ENCODE data around the gene GALNTL6. TPM values are rescaled to one million over a fixed set of nuclear protein-coding genes. Genes with fewer than 3 reads are reported as not detected.
"Not testable (repeated sequence)": the region's sequence is repeated elsewhere in the genome, so short reads cannot be mapped to it uniquely, and the experiment has no call there.

Gene GALNTL6
- total RNA-seq, 1 donor from 2014 or later: 0.10 TPM

DNA sequence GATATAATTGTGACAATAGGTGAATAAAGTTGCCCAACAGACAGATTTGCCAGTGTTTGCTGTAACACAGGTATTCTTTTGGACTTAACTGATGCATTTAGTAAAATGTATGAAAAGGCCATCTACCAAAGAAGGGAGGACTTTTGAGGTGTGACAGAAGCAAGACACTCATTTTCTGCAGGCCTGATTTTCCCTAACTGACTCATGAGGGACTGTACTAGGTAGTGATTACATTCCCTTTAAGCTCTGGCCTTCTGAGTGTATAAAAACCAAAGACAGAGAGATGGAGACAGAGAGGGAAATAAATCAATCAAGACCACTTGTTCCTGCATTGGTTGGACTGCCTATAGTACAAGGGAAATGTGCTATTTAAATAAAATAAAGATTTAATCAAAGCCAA is 1204.6 kb downstream of the GALNTL6 start:
- Mint-ChIP-seq H3K4me1 (ENCODE audit: unreplicated experiment) (peaks cover 11% of the 10 kb centered on the region), H3K27me3 (ENCODE audit: unreplicated experiment) (no peaks in the 10 kb centered on the region), H3K27ac (ENCODE audit: unreplicated experiment) (no peak overlapping the region), H3K9me3 (ENCODE audit: unreplicated experiment) (no peaks in the 10 kb centered on the region), H3K36me3 (ENCODE audit: low read depth, unreplicated experiment) (no peaks in the 10 kb centered on the region), H3K4me3 (ENCODE audit: unreplicated experiment) (no peak overlapping the region)
- TF ChIP-seq, protein P1, sequence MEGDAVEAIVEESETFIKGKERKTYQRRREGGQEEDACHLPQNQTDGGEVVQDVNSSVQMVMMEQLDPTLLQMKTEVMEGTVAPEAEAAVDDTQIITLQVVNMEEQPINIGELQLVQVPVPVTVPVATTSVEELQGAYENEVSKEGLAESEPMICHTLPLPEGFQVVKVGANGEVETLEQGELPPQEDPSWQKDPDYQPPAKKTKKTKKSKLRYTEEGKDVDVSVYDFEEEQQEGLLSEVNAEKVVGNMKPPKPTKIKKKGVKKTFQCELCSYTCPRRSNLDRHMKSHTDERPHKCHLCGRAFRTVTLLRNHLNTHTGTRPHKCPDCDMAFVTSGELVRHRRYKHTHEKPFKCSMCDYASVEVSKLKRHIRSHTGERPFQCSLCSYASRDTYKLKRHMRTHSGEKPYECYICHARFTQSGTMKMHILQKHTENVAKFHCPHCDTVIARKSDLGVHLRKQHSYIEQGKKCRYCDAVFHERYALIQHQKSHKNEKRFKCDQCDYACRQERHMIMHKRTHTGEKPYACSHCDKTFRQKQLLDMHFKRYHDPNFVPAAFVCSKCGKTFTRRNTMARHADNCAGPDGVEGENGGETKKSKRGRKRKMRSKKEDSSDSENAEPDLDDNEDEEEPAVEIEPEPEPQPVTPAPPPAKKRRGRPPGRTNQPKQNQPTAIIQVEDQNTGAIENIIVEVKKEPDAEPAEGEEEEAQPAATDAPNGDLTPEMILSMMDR (IDR thresholded peaks at IDR 0.05; ENCODE audit: unreplicated experiment): no peak
- no peak for DNase-seq (ENCODE audit: low spot score)

DNA sequence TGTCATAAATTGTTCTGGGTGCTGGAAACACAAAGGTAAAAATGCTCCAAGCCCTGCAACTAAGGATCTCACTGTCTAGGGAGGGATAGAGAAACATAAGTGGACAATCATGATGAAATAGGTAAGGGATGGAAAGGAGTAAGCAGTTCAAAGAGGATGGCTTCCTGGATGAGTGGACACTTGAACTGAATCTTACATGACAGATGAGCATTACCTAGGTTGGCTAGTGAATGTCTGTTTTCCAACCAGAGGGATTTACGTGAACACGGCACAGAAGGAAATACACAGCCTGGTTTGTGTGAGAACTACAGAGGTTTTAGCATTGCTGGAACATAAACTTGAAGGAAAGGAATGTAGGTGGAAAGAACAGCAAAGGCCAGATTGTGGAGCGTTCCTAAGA is 1205.2 kb downstream of the GALNTL6 start:
- Mint-ChIP-seq H3K36me3 (ENCODE audit: low read depth, unreplicated experiment) (no peaks in the 10 kb centered on the region), H3K27ac (ENCODE audit: unreplicated experiment) (no peak overlapping the region), H3K27me3 (ENCODE audit: unreplicated experiment) (no peaks in the 10 kb centered on the region), H3K4me3 (ENCODE audit: unreplicated experiment) (no peak overlapping the region), H3K9me3 (ENCODE audit: unreplicated experiment) (no peaks in the 10 kb centered on the region), H3K4me1 (ENCODE audit: unreplicated experiment) (peaks cover 11% of the 10 kb centered on the region)
- no peak for DNase-seq (ENCODE audit: low spot score)
- TF ChIP-seq, protein P1 (IDR thresholded peaks at IDR 0.05; ENCODE audit: unreplicated experiment): no peak

DNA sequence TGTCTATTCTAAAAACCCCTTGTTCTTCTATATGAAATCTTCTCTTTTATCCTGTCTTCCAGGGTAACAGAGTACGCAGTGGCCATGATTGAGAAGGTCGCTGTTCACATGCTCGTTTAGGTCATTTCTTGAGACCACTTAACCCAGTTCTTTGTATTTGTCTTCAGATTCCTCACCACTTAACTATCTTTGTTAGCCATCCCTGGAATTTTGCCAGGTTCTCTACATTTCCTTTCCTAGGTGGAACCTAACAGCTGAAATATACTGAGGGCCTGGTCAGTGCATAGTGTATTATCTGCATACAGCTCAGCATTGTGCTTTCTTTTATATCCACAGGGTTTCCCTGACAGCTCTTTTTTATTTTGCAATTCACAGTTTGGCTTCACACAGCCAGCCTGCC is 1206.5 kb downstream of the GALNTL6 start:
- Mint-ChIP-seq H3K36me3 (ENCODE audit: low read depth, unreplicated experiment) (no peaks in the 10 kb centered on the region), H3K4me3 (ENCODE audit: unreplicated experiment) (no peak overlapping the region), H3K27ac (ENCODE audit: unreplicated experiment) (no peak overlapping the region), H3K4me1 (ENCODE audit: unreplicated experiment) (peaks cover 5% of the 10 kb centered on the region), H3K9me3 (ENCODE audit: unreplicated experiment) (no peaks in the 10 kb centered on the region), H3K27me3 (ENCODE audit: unreplicated experiment) (no peaks in the 10 kb centered on the region)
- no peak for DNase-seq (ENCODE audit: low spot score)
- TF ChIP-seq, protein P1 (IDR thresholded peaks at IDR 0.05; ENCODE audit: unreplicated experiment): no peak

DNA sequence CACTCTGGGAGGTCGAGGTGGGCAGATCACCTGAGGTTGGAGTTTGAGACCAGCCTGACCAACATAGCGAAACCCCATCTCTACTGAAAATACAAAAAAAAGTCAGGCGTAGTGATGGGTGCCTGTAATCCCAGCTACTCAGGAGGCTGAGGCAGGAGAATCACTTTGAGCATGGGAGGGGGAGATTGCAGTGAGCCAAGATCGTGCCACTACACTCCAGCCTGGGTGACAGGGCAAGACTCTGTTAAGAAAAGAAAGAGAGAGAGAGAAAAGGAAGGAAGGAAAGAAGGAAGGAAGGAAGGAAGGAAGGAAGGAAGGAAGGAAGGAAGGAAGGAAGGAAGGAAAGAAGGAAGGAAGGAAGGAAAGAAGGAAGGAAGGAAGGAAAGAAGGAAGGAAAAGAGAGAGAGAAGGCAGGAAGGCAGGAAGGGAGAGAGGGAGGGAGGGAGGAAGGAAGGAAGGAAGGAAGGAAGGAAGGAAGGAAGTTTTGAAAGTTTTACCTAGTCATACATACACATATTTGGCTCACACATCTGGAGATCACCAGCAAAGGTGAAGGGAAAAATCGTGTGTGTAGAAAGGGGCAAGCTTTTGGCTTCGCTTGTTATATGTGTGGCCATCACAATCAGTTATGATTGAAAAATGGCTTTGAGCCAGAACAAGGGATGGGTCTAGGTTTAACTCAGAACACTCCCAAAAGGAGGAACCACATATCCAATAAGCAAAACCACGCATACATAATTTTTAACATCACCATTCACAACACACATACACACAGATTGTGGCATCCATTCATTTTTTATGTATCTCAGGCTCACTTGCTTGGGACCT is 1208.8 kb downstream of the GALNTL6 start:
- not testable (repeated sequence) for H3K4me1 Mint-ChIP-seq (ENCODE audit: unreplicated experiment); DNase-seq (ENCODE audit: low spot score); H3K4me3 Mint-ChIP-seq (ENCODE audit: unreplicated experiment); H3K27me3 Mint-ChIP-seq (ENCODE audit: unreplicated experiment); H3K36me3 Mint-ChIP-seq (ENCODE audit: low read depth, unreplicated experiment); H3K27ac Mint-ChIP-seq (ENCODE audit: unreplicated experiment); H3K9me3 Mint-ChIP-seq (ENCODE audit: unreplicated experiment)

DNA sequence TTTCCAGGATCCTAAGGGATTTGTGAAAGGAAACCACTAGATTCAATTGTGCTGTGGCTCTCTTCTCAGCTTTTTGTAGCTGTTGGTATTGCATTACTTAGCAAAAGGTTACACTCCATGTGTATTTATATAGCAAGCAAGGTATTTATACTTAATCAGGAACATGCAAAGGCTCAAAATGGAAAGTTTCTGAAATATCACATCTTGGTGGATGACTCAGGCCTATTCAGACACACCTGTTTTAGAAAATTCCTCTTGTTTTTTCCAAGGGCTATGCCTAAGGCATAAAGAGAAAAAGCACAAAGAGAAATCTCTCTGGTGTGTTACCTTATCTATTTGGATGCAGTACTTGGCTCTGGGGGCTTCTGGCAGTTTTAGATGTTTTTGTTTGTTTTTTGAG is 1211.0 kb downstream of the GALNTL6 start:
- DNase-seq (ENCODE audit: low spot score): no peak
- no peak overlapping the region for H3K4me3 Mint-ChIP-seq (ENCODE audit: unreplicated experiment)
- no peaks in the 10 kb centered on the region for H3K36me3 Mint-ChIP-seq (ENCODE audit: low read depth, unreplicated experiment)
- no peaks in the 10 kb centered on the region for H3K9me3 Mint-ChIP-seq (ENCODE audit: unreplicated experiment)
- TF ChIP-seq, protein P1 (IDR thresholded peaks at IDR 0.05; ENCODE audit: unreplicated experiment): no peak
- H3K4me1 Mint-ChIP-seq (ENCODE audit: unreplicated experiment): peaks cover 4% of the 10 kb centered on the region
- H3K27ac Mint-ChIP-seq (ENCODE audit: unreplicated experiment): no peak overlapping the region
- no peaks in the 10 kb centered on the region for H3K27me3 Mint-ChIP-seq (ENCODE audit: unreplicated experiment)
